ENCODE measurements around the gene OR6B2.

DNA sequence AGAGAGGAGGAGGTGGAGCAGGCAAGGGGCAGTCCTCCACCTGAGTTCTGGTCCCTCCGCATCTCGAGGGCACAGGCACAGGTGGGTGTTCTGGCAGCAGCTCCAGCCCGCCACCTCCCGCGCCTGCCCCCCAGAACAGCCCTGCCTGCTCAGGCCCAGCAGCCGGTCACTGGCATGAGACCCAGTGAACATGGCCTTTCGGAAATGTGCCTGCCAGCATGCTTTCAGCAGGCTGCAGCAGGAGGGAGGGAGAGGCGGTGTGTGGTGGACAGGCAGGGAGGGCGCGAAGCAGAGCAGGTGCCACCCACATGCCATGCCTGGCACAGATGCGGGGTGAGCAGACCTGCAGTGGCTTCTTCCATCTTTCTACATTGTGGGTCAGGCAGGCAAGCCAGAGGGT lies 26.4 kb upstream of the OR6B2 start:
- TF ChIP-seq POLR2A (IDR thresholded peaks at IDR 0.05): no peak
- TF ChIP-seq, protein P1, sequence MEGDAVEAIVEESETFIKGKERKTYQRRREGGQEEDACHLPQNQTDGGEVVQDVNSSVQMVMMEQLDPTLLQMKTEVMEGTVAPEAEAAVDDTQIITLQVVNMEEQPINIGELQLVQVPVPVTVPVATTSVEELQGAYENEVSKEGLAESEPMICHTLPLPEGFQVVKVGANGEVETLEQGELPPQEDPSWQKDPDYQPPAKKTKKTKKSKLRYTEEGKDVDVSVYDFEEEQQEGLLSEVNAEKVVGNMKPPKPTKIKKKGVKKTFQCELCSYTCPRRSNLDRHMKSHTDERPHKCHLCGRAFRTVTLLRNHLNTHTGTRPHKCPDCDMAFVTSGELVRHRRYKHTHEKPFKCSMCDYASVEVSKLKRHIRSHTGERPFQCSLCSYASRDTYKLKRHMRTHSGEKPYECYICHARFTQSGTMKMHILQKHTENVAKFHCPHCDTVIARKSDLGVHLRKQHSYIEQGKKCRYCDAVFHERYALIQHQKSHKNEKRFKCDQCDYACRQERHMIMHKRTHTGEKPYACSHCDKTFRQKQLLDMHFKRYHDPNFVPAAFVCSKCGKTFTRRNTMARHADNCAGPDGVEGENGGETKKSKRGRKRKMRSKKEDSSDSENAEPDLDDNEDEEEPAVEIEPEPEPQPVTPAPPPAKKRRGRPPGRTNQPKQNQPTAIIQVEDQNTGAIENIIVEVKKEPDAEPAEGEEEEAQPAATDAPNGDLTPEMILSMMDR (IDR thresholded peaks at IDR 0.05): no peak

Measured in right lobe of liver (tissue), 4 donors.